HuH-7 (cell line): ENCODE results near the gene ESM1.

Source experiments
- DNase-seq: peaks from one replicate; pipeline ENCODE4 v3.0.0; 2011; ENCODE audit warnings: low spot score

Gene ESM1

GRCh38 chr5:54981928-54982327 is 3.5 kb downstream of the ESM1 start:
- no peak for DNase-seq

GRCh38 chr5:54975701-54976100 is 9.7 kb downstream of the ESM1 start:
- DNase-seq, result no peak

- DNase-seq, result no peak
These were observed 15.3 kb downstream of the ESM1 start for GRCh38 chr5:54969856-54970828.

- no peak for DNase-seq
These were observed 16.2 kb downstream of the ESM1 start for GRCh38 chr5:54969242-54969641.

GRCh38 chr5:54965806-54966205 is 19.6 kb downstream of the ESM1 start:
- DNase-seq, result no peak

- DNase-seq, result no peak
These were observed 21.0 kb downstream of the ESM1 start for GRCh38 chr5:54964405-54964804.

- DNase-seq, result peak; percentile 4
These were observed 25.5 kb downstream of the ESM1 start for GRCh38 chr5:54959673-54960418.

GRCh38 chr5:54956922-54957321 is 28.5 kb downstream of the ESM1 start:
- no peak for DNase-seq

GRCh38 chr5:54947187-54947586 is 38.2 kb downstream of the ESM1 start:
- no peak for DNase-seq

- DNase-seq, result peak; percentile 1
These were observed 39.0 kb downstream of the ESM1 start for GRCh38 chr5:54946306-54946819.

GRCh38 chr5:54944364-54944763 is 41.0 kb downstream of the ESM1 start:
- DNase-seq, result peak; percentile 1

GRCh38 chr5:54942064-54942778 is 43.2 kb downstream of the ESM1 start:
- DNase-seq, result no peak

- no peak for DNase-seq
These were observed 49.2 kb downstream of the ESM1 start for GRCh38 chr5:54936201-54936600.

- no peak for DNase-seq
These were observed 52.6 kb downstream of the ESM1 start for GRCh38 chr5:54932789-54933188.

GRCh38 chr5:54930736-54931135 is 54.7 kb downstream of the ESM1 start:
- no peak for DNase-seq
